ENCODE data around the gene ADGRL1.
"Not testable (repeated sequence)": the region's sequence is repeated elsewhere in the genome, so short reads cannot be mapped to it uniquely, and the experiment has no call there.

The ADGRL1 gene

GRCh38 chr19:14186684-14187083 lies 19.3 kb downstream of the ADGRL1 start:
- DNase-seq, result not testable (repeated sequence)

GRCh38 chr19:14185691-14186090 lies 20.3 kb downstream of the ADGRL1 start:
- DNase-seq, result not testable (repeated sequence)

GRCh38 chr19:14185158-14185557 lies 20.8 kb downstream of the ADGRL1 start:
- no peak for DNase-seq

GRCh38 chr19:14183741-14184350 lies 22.1 kb downstream of the ADGRL1 start:
- no peak for DNase-seq

GRCh38 chr19:14182476-14182875 lies 23.5 kb downstream of the ADGRL1 start:
- DNase-seq, result no peak

GRCh38 chr19:14181906-14182305 lies 24.1 kb downstream of the ADGRL1 start:
- DNase-seq, result no peak

- not testable (repeated sequence) for DNase-seq
Observed at GRCh38 chr19:14181199-14181598, 24.8 kb downstream of the ADGRL1 start.

- DNase-seq, result no peak
Observed at GRCh38 chr19:14177496-14178074, 28.4 kb downstream of the ADGRL1 start.

- no peak for DNase-seq
Observed at GRCh38 chr19:14175351-14175792, 30.6 kb downstream of the ADGRL1 start.

GRCh38 chr19:14174883-14175282 lies 31.1 kb downstream of the ADGRL1 start:
- no peak for DNase-seq

- no peak for DNase-seq
Observed at GRCh38 chr19:14168993-14169392, 37.0 kb downstream of the ADGRL1 start.

GRCh38 chr19:14168259-14168972 lies 37.6 kb downstream of the ADGRL1 start:
- no peak for DNase-seq

- peak; percentile 33 to 35 for DNase-seq
Observed at GRCh38 chr19:14167576-14168138, 38.3 kb downstream of the ADGRL1 start.

GRCh38 chr19:14166999-14167575 lies 38.9 kb downstream of the ADGRL1 start:
- DNase-seq, result peak in 1 of 2 donors; percentile 22

- peak; percentile 31 to 40 for DNase-seq
Observed at GRCh38 chr19:14165990-14166830, 39.8 kb downstream of the ADGRL1 start.

- DNase-seq, result no peak
Observed at GRCh38 chr19:14164724-14165493, 41.1 kb downstream of the ADGRL1 start.

- no peak for DNase-seq
Observed at GRCh38 chr19:14164082-14164481, 41.9 kb downstream of the ADGRL1 start.

- no peak for DNase-seq
Observed at GRCh38 chr19:14162871-14163297, 43.1 kb downstream of the ADGRL1 start.

- no peak for DNase-seq
Observed at GRCh38 chr19:14161305-14161704, 44.7 kb downstream of the ADGRL1 start.

- DNase-seq, result no peak
Observed at GRCh38 chr19:14160017-14160703, 45.8 kb downstream of the ADGRL1 start.

- DNase-seq, result no peak
Observed at GRCh38 chr19:14159059-14159458, 46.9 kb downstream of the ADGRL1 start.
